Mesendoderm (in vitro differentiated cells): Measurements from ENCODE around the gene RERE.

Experiments used
- DNase-seq: peaks from one replicate; pipeline ENCODE4 v3.0.0; 2013
- H2AK5ac ChIP-seq: 2 replicates; pipeline ENCODE4 v1.6.1; 2013; ENCODE audit warnings: low read length, inconsistent platforms
- H2BK120ac ChIP-seq: 2 replicates; pipeline ENCODE4 v1.6.1; 2013; ENCODE audit warnings: low read depth, mild to moderate bottlenecking, low read length, moderate library complexity, mixed read lengths
- H2BK15ac ChIP-seq: replicated peaks from 2 replicates; pipeline ENCODE4 v1.6.1; 2013; ENCODE audit warnings: low read depth, mild to moderate bottlenecking, moderate library complexity
- H2BK5ac ChIP-seq: 2 replicates; pipeline ENCODE4 v1.6.1; 2013; ENCODE audit warnings: low read length, inconsistent platforms
- H3K18ac ChIP-seq: 2 replicates; pipeline ENCODE4 v1.6.1; 2013; ENCODE audit warnings: mild to moderate bottlenecking, low read length, mixed read lengths
- H3K23ac ChIP-seq: one replicate; pipeline ENCODE4 v1.6.1; 2013; ENCODE audit warnings: low read length
- H3K27ac ChIP-seq: 2 replicates; pipeline ENCODE4 v1.5.1; 2013; ENCODE audit warnings: low read depth, mild to moderate bottlenecking, inconsistent platforms, low read length, moderate library complexity
- H3K27me3 ChIP-seq: 2 replicates; pipeline ENCODE4 v1.6.1; 2013; ENCODE audit warnings: low read length, control low read depth, mild to moderate bottlenecking, inconsistent platforms; ENCODE audit not compliant: insufficient read depth, poor library complexity
- H3K36me3 ChIP-seq: 2 replicates; pipeline ENCODE4 v1.6.1; 2013; ENCODE audit warnings: low read length, inconsistent platforms; ENCODE audit not compliant: control insufficient read depth, insufficient read depth
- H3K4ac ChIP-seq: one replicate; pipeline ENCODE4 v1.6.1; 2013; ENCODE audit warnings: low read depth, mild to moderate bottlenecking, low read length, moderate library complexity
- H3K4me1 ChIP-seq: 2 replicates; pipeline ENCODE4 v1.6.1; 2013; ENCODE audit warnings: low read depth, low read length, inconsistent platforms; ENCODE audit not compliant: control insufficient read depth
- H3K4me2 ChIP-seq: 2 replicates; pipeline ENCODE4 v1.6.1; 2013; ENCODE audit warnings: low read length
- H3K4me3 ChIP-seq: 2 replicates; pipeline ENCODE4 v1.5.1; 2013; ENCODE audit warnings: mild to moderate bottlenecking, low read length
- H3K56ac ChIP-seq: one replicate; pipeline ENCODE4 v1.6.1; 2013; ENCODE audit warnings: low read length
- H3K79me1 ChIP-seq: 2 replicates; pipeline ENCODE4 v1.6.1; 2013; ENCODE audit warnings: low read length, inconsistent platforms
- H3K79me2 ChIP-seq: 2 replicates; pipeline ENCODE4 v1.6.1; 2013; ENCODE audit warnings: mild to moderate bottlenecking, low read length; ENCODE audit not compliant: control insufficient read depth, insufficient read depth
- H3K9ac ChIP-seq: 2 replicates; pipeline ENCODE4 v1.6.1; 2013; ENCODE audit warnings: low read length, inconsistent platforms
- H4K5ac ChIP-seq: one replicate; pipeline ENCODE4 v1.6.1; 2013; ENCODE audit warnings: low read length
- H4K8ac ChIP-seq: one replicate; pipeline ENCODE4 v1.6.1; 2013; ENCODE audit warnings: low read depth, mild to moderate bottlenecking, control low read depth, low read length, moderate library complexity
- WGBS: extraction: QIAGEN DNeasy Blood & Tissue Kit; methylation state at CpG from one replicate; pipeline ENCODE4 v1.1.7; 2013; ENCODE audit warnings: low lambda C conversion rate, missing lambda C conversion rate; ENCODE audit not compliant: insufficient coverage; ENCODE audit errors: extremely low coverage; 5-methylcytosine and 5-hydroxymethylcytosine counted together

Gene RERE

DNA sequence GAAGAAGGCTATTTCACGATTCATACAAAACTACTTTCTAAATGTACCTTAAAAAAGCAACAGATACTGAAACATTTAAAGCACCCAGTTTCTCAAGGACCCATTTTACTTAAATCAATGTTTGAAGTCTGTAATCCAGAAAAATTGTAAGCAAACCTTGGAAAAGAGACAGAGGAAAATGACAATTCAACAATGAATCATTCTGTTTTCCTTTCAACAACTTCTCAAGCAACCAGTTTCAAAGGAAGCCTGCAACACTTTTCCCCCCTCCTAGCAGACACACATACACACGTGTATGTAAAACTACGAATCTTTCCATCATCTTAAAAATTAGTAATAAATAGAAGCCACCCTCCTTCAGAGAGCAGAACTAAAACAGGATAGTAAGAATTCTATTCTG is 1.2 kb downstream of the RERE start:
- no peak overlapping the region for H3K4ac ChIP-seq
- peaks cover 42% of the 10 kb centered on the region for H3K79me2 ChIP-seq
- peak overlapping the region; percentile 98 for H3K56ac ChIP-seq
- no peaks in the 10 kb centered on the region for H3K27me3 ChIP-seq
- no peak overlapping the region for H2BK120ac ChIP-seq
- no peaks in the 10 kb centered on the region for H3K36me3 ChIP-seq
- no peak overlapping the region for H2BK5ac ChIP-seq
- no peak overlapping the region for H4K5ac ChIP-seq
- no peak overlapping the region for H2AK5ac ChIP-seq
- no peak overlapping the region for H4K8ac ChIP-seq
- peaks cover 5% of the 10 kb centered on the region for H3K4me1 ChIP-seq
- peak; percentile 15 for DNase-seq
- no peak overlapping the region for H2BK15ac ChIP-seq
- no CpG with 5 or more reads among the region's 3 CpGs for WGBS
- peak overlapping the region; percentile 90 for H3K4me2 ChIP-seq
- H3K79me1 ChIP-seq = peaks cover 6% of the 10 kb centered on the region
- peak overlapping the region; percentile 98 for H3K9ac ChIP-seq
- no peak overlapping the region for H3K23ac ChIP-seq
- H3K27ac ChIP-seq = no peak overlapping the region
- H3K18ac ChIP-seq = no peak overlapping the region
- H3K4me3 ChIP-seq = peak overlapping the region; percentile 97

DNA sequence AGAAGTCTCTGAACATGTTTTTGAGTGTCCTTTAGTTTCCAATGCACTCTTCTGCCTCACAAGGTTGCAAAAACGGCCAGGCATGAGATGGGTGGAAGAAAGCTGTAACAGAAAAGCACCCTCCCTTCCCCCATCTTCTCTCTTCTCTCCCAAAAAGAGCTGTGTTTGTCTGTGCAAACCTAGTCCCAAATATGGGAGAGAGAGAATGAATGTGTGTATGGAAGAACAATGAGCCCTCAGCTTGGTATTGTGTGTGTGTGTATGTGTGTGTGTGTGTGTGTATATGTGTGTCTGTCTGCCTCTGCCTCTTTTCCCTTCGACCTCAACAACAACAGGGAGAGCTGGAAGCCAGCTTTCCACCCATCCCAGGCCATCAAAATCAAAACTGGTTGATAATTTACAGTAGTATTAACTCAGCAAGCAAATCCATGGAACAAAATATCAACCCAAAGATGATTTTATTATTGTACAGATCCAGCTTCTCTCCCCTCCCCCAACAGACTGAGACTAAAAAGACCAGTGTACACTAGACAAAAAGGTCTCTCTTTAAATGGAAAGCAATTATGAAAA is 1.8 kb downstream of the RERE start:
- Histone ChIP-seq H3K9ac (peak overlapping the region; percentile 60), H4K5ac (no peak overlapping the region), H3K4me2 (peak overlapping the region; percentile 51), H3K4me1 (peaks cover 5% of the 10 kb centered on the region), H3K79me1 (peaks cover 10% of the 10 kb centered on the region), H3K4ac (no peak overlapping the region), H3K56ac (peak overlapping the region; percentile 79), H3K79me2 (peaks cover 48% of the 10 kb centered on the region), H3K4me3 (no peak overlapping the region), H2BK15ac (no peak overlapping the region), H2BK5ac (no peak overlapping the region), H2BK120ac (no peak overlapping the region), H3K27me3 (no peaks in the 10 kb centered on the region), H2AK5ac (no peak overlapping the region), H3K36me3 (no peaks in the 10 kb centered on the region), H3K23ac (no peak overlapping the region), H4K8ac (no peak overlapping the region), H3K27ac (no peak overlapping the region), H3K18ac (no peak overlapping the region)
- peak; percentile 15 for DNase-seq
- no CpG with 5 or more reads among the region's 2 CpGs for WGBS

DNA sequence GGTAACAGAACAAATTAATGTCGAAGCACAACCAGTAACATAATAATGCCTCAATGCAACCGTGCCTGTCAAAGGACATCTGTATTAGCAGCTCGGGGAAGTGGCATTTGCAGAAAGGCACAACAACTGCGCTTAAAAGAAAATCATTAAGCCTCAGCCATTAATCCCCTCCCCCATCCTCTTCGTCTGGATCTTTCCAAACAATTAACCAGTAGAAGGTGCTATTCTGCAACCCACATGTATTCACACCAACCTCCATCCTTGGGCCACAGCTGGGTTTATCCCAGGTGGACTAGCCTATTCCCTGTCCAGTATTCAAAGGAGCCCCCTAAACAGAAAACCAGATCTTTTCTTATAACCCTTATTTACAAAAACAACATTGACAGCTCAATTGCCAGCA is 2.6 kb downstream of the RERE start:
- Histone ChIP-seq H3K4me2 (no peak overlapping the region), H2AK5ac (no peak overlapping the region), H3K79me2 (peaks cover 53% of the 10 kb centered on the region), H3K27ac (no peak overlapping the region), H3K18ac (no peak overlapping the region), H3K9ac (peak overlapping the region; percentile 44), H4K8ac (no peak overlapping the region), H3K4me3 (no peak overlapping the region), H2BK15ac (no peak overlapping the region), H3K4me1 (peaks cover 5% of the 10 kb centered on the region), H3K4ac (no peak overlapping the region), H3K56ac (peak overlapping the region; percentile 65), H3K27me3 (no peaks in the 10 kb centered on the region), H4K5ac (no peak overlapping the region), H3K23ac (no peak overlapping the region), H3K36me3 (no peaks in the 10 kb centered on the region), H2BK120ac (no peak overlapping the region), H2BK5ac (peak overlapping the region; percentile 74), H3K79me1 (peaks cover 10% of the 10 kb centered on the region)
- WGBS = no CpG with 5 or more reads among the region's 5 CpGs
- peak; percentile 74 for DNase-seq

DNA sequence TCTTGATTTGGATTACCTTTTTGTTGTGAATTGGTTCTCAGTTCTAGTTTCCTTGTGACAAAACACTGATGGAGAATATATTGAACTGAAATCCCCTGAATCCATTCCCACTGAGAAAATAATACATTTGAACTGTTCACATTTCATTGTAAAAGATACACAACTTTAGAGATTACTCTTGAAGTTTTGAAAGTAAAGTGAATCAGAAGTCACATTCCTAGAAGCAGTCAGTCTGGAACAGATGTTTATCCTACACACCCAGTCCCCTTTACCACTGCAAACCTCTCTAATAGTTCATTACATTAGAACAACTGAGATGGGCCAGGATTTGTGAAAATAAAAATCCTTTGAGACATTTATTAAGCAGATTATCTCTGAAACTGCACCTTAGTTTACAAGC is 3.4 kb downstream of the RERE start:
- Histone ChIP-seq H3K4me1 (peaks cover 5% of the 10 kb centered on the region), H3K4ac (no peak overlapping the region)
- no peak for DNase-seq

DNA sequence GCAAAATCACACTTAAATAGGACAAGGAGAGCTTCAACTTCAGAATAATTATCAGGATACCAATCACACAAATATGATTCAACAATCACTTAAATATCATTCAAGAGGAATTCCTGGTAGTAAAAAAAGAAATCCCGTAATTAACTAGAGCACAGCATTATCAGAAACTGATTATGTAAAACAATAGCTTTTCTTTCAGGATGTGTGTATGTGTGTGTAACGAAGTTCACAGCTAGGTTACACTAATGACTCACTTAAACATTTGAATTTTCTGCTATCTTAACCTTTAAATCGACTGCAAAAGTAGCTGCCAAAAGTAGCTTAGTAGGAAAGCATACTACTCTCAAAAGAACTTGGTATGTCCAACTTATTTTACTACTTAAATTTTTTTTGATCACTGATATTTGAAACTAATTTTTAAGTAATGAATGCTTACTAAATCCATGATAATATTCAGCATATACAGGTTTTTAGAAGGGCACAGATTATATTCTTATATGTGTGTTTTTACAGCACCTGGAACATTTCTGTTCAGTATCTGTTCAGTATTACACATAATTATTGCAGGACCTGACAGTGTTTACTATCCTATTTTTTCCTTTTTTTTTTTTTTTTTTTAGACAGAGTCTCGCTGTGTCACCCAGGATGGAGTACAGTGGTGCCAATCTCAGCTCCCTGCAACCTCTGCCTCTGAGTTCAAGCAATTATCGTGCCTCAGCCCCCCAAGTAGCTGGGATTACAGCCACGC is 4.2 kb downstream of the RERE start:
- Histone ChIP-seq H3K23ac (no peak overlapping the region), H3K18ac (no peak overlapping the region), H2BK15ac (no peak overlapping the region), H3K4me1 (peaks cover 5% of the 10 kb centered on the region), H3K27me3 (no peaks in the 10 kb centered on the region), H2BK5ac (no peak overlapping the region), H3K4me2 (no peak overlapping the region), H2BK120ac (no peak overlapping the region), H4K5ac (no peak overlapping the region), H3K4me3 (no peak overlapping the region), H3K4ac (no peak overlapping the region), H3K9ac (no peak overlapping the region), H3K36me3 (no peaks in the 10 kb centered on the region), H3K56ac (no peak overlapping the region), H4K8ac (no peak overlapping the region), H3K79me1 (peaks cover 13% of the 10 kb centered on the region), H2AK5ac (no peak overlapping the region), H3K27ac (no peak overlapping the region), H3K79me2 (peaks cover 56% of the 10 kb centered on the region)
- no CpG with 5 or more reads among the region's 6 CpGs for WGBS
- no peak for DNase-seq

More for the DNA sequence above, 3.4 kb downstream of the RERE start:
- H3K4me2 ChIP-seq = no peak overlapping the region
- no peak overlapping the region for H2BK120ac ChIP-seq
- no peak overlapping the region for H3K18ac ChIP-seq
- H2BK15ac ChIP-seq = no peak overlapping the region
- H4K5ac ChIP-seq = no peak overlapping the region
- no peak overlapping the region for H2AK5ac ChIP-seq
- peaks cover 53% of the 10 kb centered on the region for H3K79me2 ChIP-seq
- peaks cover 10% of the 10 kb centered on the region for H3K79me1 ChIP-seq
- H3K23ac ChIP-seq = no peak overlapping the region
- no peak overlapping the region for H3K27ac ChIP-seq
- no peak overlapping the region for H3K4me3 ChIP-seq
- no peaks in the 10 kb centered on the region for H3K36me3 ChIP-seq
- H4K8ac ChIP-seq = no peak overlapping the region
- H2BK5ac ChIP-seq = no peak overlapping the region
- no peak overlapping the region for H3K9ac ChIP-seq
- H3K56ac ChIP-seq = no peak overlapping the region
- no peaks in the 10 kb centered on the region for H3K27me3 ChIP-seq
